ENCODE results near the gene ZNF541.

- TF ChIP-seq EZH2 (IDR thresholded peaks at IDR 0.05; ENCODE audit: low read depth) (no peak), CTCF (conservative IDR thresholded peaks at IDR 0.05) (no peak)
These were observed 8.8 kb upstream of the ZNF541 start for GRCh38 chr19:47581605-47582319.
